Measurements from ENCODE around the gene GTF3C1. TPM values are rescaled to one million over a fixed set of nuclear protein-coding genes. Genes with fewer than 3 reads are reported as not detected.
"Not testable (repeated sequence)": the region's sequence is repeated elsewhere in the genome, so short reads cannot be mapped to it uniquely, and the experiment has no call there.

Gene GTF3C1
- total and polyA plus RNA-seq, 8 donors: 61.5 to 111 (median 97.7) TPM

DNA sequence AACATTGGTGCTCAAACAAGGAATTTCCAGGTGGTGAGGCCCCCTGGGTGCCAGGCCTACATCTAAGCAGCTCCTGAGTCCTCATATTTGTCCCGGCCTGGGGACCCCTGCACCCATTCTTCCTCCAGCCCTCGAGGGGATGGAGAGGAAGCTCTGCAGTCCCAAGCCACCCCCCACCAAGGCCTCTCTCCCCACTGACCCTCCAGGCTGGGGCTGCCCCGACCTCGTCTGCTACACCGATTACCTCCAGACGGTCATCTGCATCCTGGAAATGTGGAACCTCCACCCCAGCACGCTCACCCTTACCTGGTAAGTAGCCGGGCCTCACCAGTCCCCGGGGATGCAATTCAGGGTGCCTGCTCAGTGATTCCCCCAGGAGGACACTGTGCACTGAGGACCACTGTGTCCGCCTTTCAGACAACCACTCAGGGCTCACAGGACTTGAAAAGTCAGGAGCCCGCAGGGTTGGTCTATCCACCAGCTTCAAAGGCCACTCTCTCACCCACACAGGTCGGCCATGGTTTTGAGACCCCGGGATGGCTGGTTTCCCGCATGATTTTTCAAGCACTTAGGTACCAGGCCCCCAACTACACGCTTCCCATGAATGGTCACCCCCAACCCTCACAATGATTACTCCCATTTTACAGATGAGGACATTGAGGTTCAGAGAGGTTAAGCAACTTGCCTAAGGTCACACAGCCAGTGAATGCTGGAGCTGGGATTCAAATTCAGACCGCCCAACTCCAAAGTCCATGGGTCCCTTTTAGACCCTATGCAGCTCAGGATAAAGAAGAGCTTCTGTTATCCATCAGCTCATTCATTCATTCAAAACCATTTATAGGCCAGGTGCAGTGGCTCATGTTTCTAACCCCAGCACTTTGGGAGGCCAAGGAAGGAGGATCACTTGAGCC is 115.3 kb downstream of the GTF3C1 start:
- Histone ChIP-seq H3K9me3 (no peaks in the 10 kb centered on the region), H3K27ac (no peak overlapping the region), H3K4me3 (no peak overlapping the region), H3K4me1 (peaks cover 0 to 7% of the 10 kb centered on the region in 2 donors), H3K36me3 (no peaks in the 10 kb centered on the region), H3K27me3 (peaks cover 0 to 33% of the 10 kb centered on the region in 2 donors)
- ATAC-seq (no peak), DNase-seq (peak in 1 of 4 donors; percentile 16)
- TF ChIP-seq CTCF (IDR thresholded peaks at IDR 0.05): no peak
- intact Hi-C loops (cut with DNase I): loop anchor here in 1 of 2 donors (10.0 kb wide), 1 partner anchor 60 kb away; no protein-coding TSS in a partner anchor

DNA sequence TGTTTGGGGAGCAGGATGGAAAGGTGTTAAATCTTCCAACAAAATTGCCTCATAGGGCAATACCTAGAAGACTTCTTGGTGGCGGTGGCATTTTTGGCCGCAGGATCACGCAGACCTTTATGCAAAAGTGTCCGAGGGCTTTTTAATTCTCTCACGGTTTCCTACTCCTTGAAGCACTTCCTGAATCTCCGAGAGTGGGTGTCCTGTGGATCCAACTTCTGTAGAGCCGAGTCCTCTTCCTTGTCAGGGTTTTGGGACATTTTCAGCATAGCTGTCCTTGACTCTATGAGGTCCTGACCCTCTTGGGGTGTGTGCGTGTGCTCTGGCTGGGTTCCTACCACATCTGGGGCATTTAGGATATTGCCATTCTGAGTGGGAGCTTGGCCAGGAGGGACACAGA is 116.1 kb downstream of the GTF3C1 start:
- DNase-seq (peak in 1 of 4 donors; percentile 1), ATAC-seq (no peak)
- Histone ChIP-seq H3K4me3 (no peak overlapping the region), H3K9me3 (no peaks in the 10 kb centered on the region), H3K36me3 (no peaks in the 10 kb centered on the region), H3K4me1 (peaks cover 0 to 7% of the 10 kb centered on the region in 2 donors), H3K27ac (no peak overlapping the region), H3K27me3 (peaks cover 0 to 33% of the 10 kb centered on the region in 2 donors)
- TF ChIP-seq CTCF (IDR thresholded peaks at IDR 0.05): no peak
- intact Hi-C loops (cut with DNase I): loop anchor here in 1 of 2 donors (10.0 kb wide), 1 partner anchor 59 kb away; no protein-coding TSS in a partner anchor

GRCh38 chr16:27433191-27433590 is 116.5 kb downstream of the GTF3C1 start:
- H3K27ac ChIP-seq, H3K36me3 ChIP-seq, H3K9me3 ChIP-seq, ATAC-seq, DNase-seq, H3K4me3 ChIP-seq, H3K4me1 ChIP-seq: not testable (repeated sequence)
- intact Hi-C loops (cut with DNase I): loop anchor here in 1 of 2 donors (10.0 kb wide), 1 partner anchor 58 kb away; no protein-coding TSS in a partner anchor
- H3K27me3 ChIP-seq: peaks cover 0 to 33% of the 10 kb centered on the region in 2 donors

GRCh38 chr16:27432558-27432957 is 117.2 kb downstream of the GTF3C1 start:
- no peak for ATAC-seq
- DNase-seq: peak in 1 of 4 donors; percentile 15
- H3K9me3 ChIP-seq: no peaks in the 10 kb centered on the region
- H3K4me1 ChIP-seq: peaks cover 0 to 7% of the 10 kb centered on the region in 2 donors
- no peak for TF ChIP-seq CTCF (IDR thresholded peaks at IDR 0.05)
- no peak overlapping the region for H3K4me3 ChIP-seq
- intact Hi-C loops (cut with DNase I): loop anchor here in 1 of 2 donors (10.0 kb wide), 1 partner anchor 58 kb away; no protein-coding TSS in a partner anchor
- H3K27me3 ChIP-seq: peaks cover 0 to 33% of the 10 kb centered on the region in 2 donors
- no peaks in the 10 kb centered on the region for H3K36me3 ChIP-seq
- H3K27ac ChIP-seq: no peak overlapping the region

- Histone ChIP-seq H3K4me1 (peaks cover 0 to 9% of the 10 kb centered on the region in 2 donors), H3K9me3 (no peaks in the 10 kb centered on the region), H3K27me3 (peaks cover 0 to 33% of the 10 kb centered on the region in 2 donors), H3K4me3 (no peak overlapping the region), H3K27ac (no peak overlapping the region), H3K36me3 (no peaks in the 10 kb centered on the region)
- DNase-seq (peak in 2 of 4 donors; percentile 19 to 34), ATAC-seq (no peak)
- intact Hi-C loops (cut with DNase I): loop anchor here in 1 of 2 donors (10.0 kb wide), 1 partner anchor 57 kb away; no protein-coding TSS in a partner anchor
- no peak for TF ChIP-seq CTCF (IDR thresholded peaks at IDR 0.05)
Measured at GRCh38 chr16:27431773-27432532, 117.8 kb downstream of the GTF3C1 start.
